Natural killer cell (primary cell): ENCODE measurements around the gene ZDHHC16. TPM values are rescaled to one million over a fixed set of nuclear protein-coding genes. Genes with fewer than 3 reads are reported as not detected.
A peak's percentile ranks its signal among the peaks of the same experiment; 100 is the strongest.

Experiments
- ATAC-seq, 3 donors: fragments of 150-1000 bp in 2 of 3; fragments of 200-7000 bp in 1 of 3; cut with Tn5 transposase; 1 replicate in 1 of 3; 2 replicates in 2 of 3; pipeline ENCODE4 v1.10.0; 2021; ENCODE audit warnings: mild to moderate bottlenecking in 2 of 3, moderate library complexity in 2 of 3
- DNase-seq, 2 donors: peaks; one replicate each; pipeline versions ENCODE4 v3.0.0 to v3.0.0-alpha.2; 2013 to 2021; ENCODE audit warnings: mixed read lengths in 1 of 2
- H3K27ac ChIP-seq: one replicate; pipeline ENCODE4 v1.5.1; 2013; ENCODE audit warnings: mild to moderate bottlenecking, low read length
- H3K27me3 ChIP-seq: one replicate; pipeline ENCODE4 v1.6.1; 2013; ENCODE audit warnings: low read length; ENCODE audit not compliant: control insufficient read depth, insufficient read depth
- H3K36me3 ChIP-seq: one replicate; pipeline ENCODE4 v1.6.1; 2013; ENCODE audit warnings: low read length; ENCODE audit not compliant: control insufficient read depth, insufficient read depth
- H3K4me1 ChIP-seq: one replicate; pipeline ENCODE4 v1.6.1; 2013; ENCODE audit warnings: low read length; ENCODE audit not compliant: control insufficient read depth, insufficient read depth
- H3K4me3 ChIP-seq: one replicate; pipeline ENCODE4 v1.5.1; 2013; ENCODE audit warnings: low read length
- H3K9me3 ChIP-seq: one replicate; pipeline ENCODE4 v1.6.1; 2013; ENCODE audit warnings: low read length; ENCODE audit not compliant: control insufficient read depth, insufficient read depth
- H3K27ac Mint-ChIP-seq, 2 donors: one replicate each; pipeline ENCODE4 v1.8.0; 2022; ENCODE audit warnings: mild to moderate bottlenecking in 2 of 2, mixed read lengths in 2 of 2, moderate library complexity in 1 of 2
- H3K27me3 Mint-ChIP-seq, 2 donors: one replicate each; pipeline ENCODE4 v1.8.0; 2022; ENCODE audit warnings: low read depth in 2 of 2, mixed read lengths in 2 of 2
- H3K36me3 Mint-ChIP-seq: one replicate; pipeline ENCODE4 v1.8.0; 2022; ENCODE audit warnings: mixed read lengths
- H3K4me1 Mint-ChIP-seq, 2 donors: one replicate each; pipeline ENCODE4 v1.8.0; 2022; ENCODE audit warnings: mixed read lengths in 2 of 2
- H3K4me3 Mint-ChIP-seq: one replicate; pipeline ENCODE4 v1.8.0; 2022; ENCODE audit warnings: mild to moderate bottlenecking, moderate library complexity, mixed read lengths
- H3K9me3 Mint-ChIP-seq, 2 donors: one replicate each; pipeline ENCODE4 v1.8.0; 2022; ENCODE audit warnings: mixed read lengths in 2 of 2
- WGBS: methylation state at CpG from one replicate; pipeline ENCODE4 v1.1.7; 2013; ENCODE audit warnings: missing lambda C conversion rate; ENCODE audit not compliant: insufficient coverage; 5-methylcytosine and 5-hydroxymethylcytosine counted together
- intact Hi-C: fragments of 100-400 bp; cut with micrococcal nuclease; formaldehyde crosslinking; loops from one replicate; pipeline ENCODE4 v1.14.2; 2022
- total RNA-seq, 4 donors: library from RNA; stranded (reverse); fragments of 120-200 nt in 1 of 4; gene quantifications; one replicate each; pipeline versions ENCODE4 v1.2.3 to v1.2.4, GENCODE V29; 2013 to 2022
- TF ChIP-seq, protein P1 (sequence below): fragments of 200-600 bp; IDR thresholded peaks from one replicate; pipeline ENCODE4 v1.8.0; 2022; ENCODE audit warnings: antibody characterized with exemption

Gene ZDHHC16
- total RNA-seq, 3 donors from 2014 or later (not counting 1 experiment from before 2014, with no cell fraction given), result 11.3 to 18.7 (median 12.7) TPM

DNA sequence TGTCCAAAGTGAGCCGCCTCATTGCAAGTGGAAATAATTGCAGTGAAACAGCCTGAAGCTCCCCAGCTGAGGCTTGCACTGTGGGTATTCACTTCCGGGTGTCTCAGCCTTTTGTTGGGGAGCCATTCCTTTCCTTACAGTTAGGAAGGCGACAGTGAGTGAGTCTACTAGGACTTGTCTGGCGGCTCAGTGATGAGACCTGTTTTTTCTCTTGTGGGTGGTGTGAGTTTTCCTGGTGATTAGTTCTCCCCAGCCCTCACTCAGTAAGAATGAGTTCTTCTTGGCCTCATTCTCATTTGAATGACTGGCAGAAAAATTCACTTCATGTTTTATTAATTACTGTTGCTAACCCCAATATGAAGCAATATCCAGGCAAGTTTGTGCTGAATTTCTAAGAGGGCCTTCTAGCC lies 17.4 kb upstream of the ZDHHC16 start:
- 66% methylated on average over 2 of the region's 4 CpGs for WGBS
- peaks cover 33% of the 10 kb centered on the region for H3K4me1 ChIP-seq
- H3K9me3 ChIP-seq, result no peaks in the 10 kb centered on the region
- Mint-ChIP-seq H3K4me3 (peak overlapping the region; percentile 40), H3K36me3 (no peaks in the 10 kb centered on the region), H3K27ac (peak overlapping the region; percentile 34 to 95), H3K9me3 (no peaks in the 10 kb centered on the region), H3K4me1 (peaks cover 19 to 32% of the 10 kb centered on the region in 2 donors), H3K27me3 (no peaks in the 10 kb centered on the region)
- H3K36me3 ChIP-seq, result peaks cover 26% of the 10 kb centered on the region
- TF ChIP-seq, protein P1, sequence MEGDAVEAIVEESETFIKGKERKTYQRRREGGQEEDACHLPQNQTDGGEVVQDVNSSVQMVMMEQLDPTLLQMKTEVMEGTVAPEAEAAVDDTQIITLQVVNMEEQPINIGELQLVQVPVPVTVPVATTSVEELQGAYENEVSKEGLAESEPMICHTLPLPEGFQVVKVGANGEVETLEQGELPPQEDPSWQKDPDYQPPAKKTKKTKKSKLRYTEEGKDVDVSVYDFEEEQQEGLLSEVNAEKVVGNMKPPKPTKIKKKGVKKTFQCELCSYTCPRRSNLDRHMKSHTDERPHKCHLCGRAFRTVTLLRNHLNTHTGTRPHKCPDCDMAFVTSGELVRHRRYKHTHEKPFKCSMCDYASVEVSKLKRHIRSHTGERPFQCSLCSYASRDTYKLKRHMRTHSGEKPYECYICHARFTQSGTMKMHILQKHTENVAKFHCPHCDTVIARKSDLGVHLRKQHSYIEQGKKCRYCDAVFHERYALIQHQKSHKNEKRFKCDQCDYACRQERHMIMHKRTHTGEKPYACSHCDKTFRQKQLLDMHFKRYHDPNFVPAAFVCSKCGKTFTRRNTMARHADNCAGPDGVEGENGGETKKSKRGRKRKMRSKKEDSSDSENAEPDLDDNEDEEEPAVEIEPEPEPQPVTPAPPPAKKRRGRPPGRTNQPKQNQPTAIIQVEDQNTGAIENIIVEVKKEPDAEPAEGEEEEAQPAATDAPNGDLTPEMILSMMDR, result no peak
- intact Hi-C loops, result loop anchor here (5.0 kb wide), 1 partner anchor 69 kb away; the partner anchor contains the start of genes MMS19 and UBTD1
- H3K4me3 ChIP-seq, result no peak overlapping the region
- DNase-seq, result peak in 1 of 2 donors; percentile 60
- H3K27ac ChIP-seq, result peak overlapping the region; percentile 37
- no peaks in the 10 kb centered on the region for H3K27me3 ChIP-seq
- no peak for ATAC-seq

DNA sequence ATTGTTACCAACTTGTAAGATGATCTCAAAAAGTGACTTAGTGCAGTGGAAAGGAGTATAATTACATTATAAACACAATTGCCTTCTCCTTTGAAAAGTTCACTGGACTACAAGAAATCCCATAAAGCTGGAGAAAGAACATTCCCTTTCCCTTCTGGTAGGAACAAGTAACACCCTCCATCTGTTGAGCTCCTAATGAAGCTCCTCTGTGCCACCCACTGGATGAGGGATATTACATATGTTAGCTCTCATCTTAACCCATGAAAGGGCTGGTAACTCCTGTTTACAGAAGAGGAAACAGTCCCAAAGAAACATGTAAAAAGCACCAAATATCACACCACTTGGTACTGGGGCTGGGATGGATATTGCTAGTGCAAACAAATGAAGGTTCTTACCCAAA lies 11.9 kb upstream of the ZDHHC16 start:
- no peak overlapping the region for H3K27ac ChIP-seq
- Mint-ChIP-seq H3K36me3 (no peaks in the 10 kb centered on the region), H3K9me3 (no peaks in the 10 kb centered on the region), H3K27ac (peak overlapping the region; percentile 24 to 28), H3K4me3 (no peak overlapping the region), H3K27me3 (no peaks in the 10 kb centered on the region), H3K4me1 (peaks cover 0 to 4% of the 10 kb centered on the region in 2 donors)
- peaks cover 61% of the 10 kb centered on the region for H3K36me3 ChIP-seq
- TF ChIP-seq, protein P1, result no peak
- no peaks in the 10 kb centered on the region for H3K9me3 ChIP-seq
- intact Hi-C loops, result no loop called here
- no peaks in the 10 kb centered on the region for H3K27me3 ChIP-seq
- no peak overlapping the region for H3K4me3 ChIP-seq
- no peak for DNase-seq
- no peak for ATAC-seq
- no peaks in the 10 kb centered on the region for H3K4me1 ChIP-seq

DNA sequence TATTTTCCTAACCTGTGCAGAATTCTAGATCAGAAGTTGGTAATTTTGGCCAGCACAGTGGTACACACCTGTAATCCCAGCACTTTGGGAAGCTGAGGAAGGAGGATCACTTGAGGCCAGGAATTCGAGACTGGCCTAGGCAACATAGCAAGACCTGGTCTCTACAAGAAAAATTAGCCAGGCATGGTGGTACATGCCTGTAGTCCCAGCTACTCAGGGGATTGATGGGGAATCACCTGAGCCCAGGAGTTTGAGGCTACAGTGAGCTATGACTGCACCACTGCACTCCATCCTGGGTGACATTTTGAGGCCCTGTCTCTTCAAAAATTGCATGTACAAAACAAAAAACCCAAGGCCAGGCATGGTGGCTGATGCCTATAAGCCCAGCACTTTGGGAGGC lies 11.4 kb upstream of the ZDHHC16 start:
- H3K4me1 Mint-ChIP-seq, result no peaks in the 10 kb centered on the region
- no peak for DNase-seq
- no peaks in the 10 kb centered on the region for H3K9me3 Mint-ChIP-seq
- Histone ChIP-seq H3K4me3 (no peak overlapping the region), H3K4me1 (no peaks in the 10 kb centered on the region), H3K27ac (no peak overlapping the region), H3K36me3 (peaks cover 65% of the 10 kb centered on the region), H3K27me3 (no peaks in the 10 kb centered on the region), H3K9me3 (no peaks in the 10 kb centered on the region)
- TF ChIP-seq, protein P1, result no peak
- no peaks in the 10 kb centered on the region for H3K36me3 Mint-ChIP-seq
- no peaks in the 10 kb centered on the region for H3K27me3 Mint-ChIP-seq
- ATAC-seq, result no peak
- H3K27ac Mint-ChIP-seq, result peak overlapping the region; percentile 24 to 28
- intact Hi-C loops, result no loop called here
- no peak overlapping the region for H3K4me3 Mint-ChIP-seq
- 100% methylated on average over 1 of the region's 1 CpG for WGBS

DNA sequence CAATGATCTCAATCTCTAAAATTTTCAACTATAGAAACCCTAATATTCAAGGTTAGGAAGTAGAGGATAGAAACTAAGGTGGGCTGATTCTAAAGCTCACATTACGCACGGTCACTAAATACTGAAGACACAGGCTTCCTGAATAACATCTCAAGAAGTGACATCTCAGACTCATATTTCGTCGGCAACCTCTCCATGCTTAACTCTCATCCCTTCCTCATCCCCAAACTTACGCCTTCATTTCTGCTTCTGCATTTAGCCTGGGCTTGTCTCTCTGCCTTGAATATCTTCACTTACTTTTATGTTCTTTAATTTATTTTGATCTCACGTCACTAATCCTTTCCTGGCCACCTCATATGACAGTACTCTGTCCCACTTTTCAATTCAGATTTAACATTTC lies 10.8 kb upstream of the ZDHHC16 start:
- ATAC-seq (no peak), DNase-seq (no peak)
- Histone ChIP-seq H3K4me3 (no peak overlapping the region), H3K4me1 (no peaks in the 10 kb centered on the region), H3K9me3 (no peaks in the 10 kb centered on the region), H3K27me3 (no peaks in the 10 kb centered on the region), H3K36me3 (peaks cover 62% of the 10 kb centered on the region), H3K27ac (no peak overlapping the region)
- Mint-ChIP-seq H3K9me3 (no peaks in the 10 kb centered on the region), H3K36me3 (no peaks in the 10 kb centered on the region), H3K4me3 (no peak overlapping the region), H3K27me3 (no peaks in the 10 kb centered on the region), H3K27ac (no peak overlapping the region), H3K4me1 (no peaks in the 10 kb centered on the region)
- intact Hi-C loops, result no loop called here
- TF ChIP-seq, protein P1, result no peak
- 95% methylated on average over 6 of the region's 6 CpGs for WGBS
